OCI-LY1 (cell line): ENCODE measurements around the gene PXDN.

ENCODE experiments used
- H2AFZ ChIP-seq: fragments of 200-600 bp; sonication (generic), shearing (Covaris generic); 2 replicates; pipeline ENCODE4 v1.6.0; 2014; ENCODE audit warnings: antibody characterized with exemption, mild to moderate bottlenecking, low read length
- H3F3A ChIP-seq: fragments of 200-600 bp; sonication (generic), shearing (Covaris generic); 2 replicates; pipeline ENCODE4 v1.6.0; 2014; ENCODE audit warnings: mild to moderate bottlenecking, antibody characterized with exemption, low read length, moderate library complexity; ENCODE audit not compliant: insufficient read depth
- H3K27ac ChIP-seq: fragments of 200-600 bp; sonication (generic); 2 replicates; pipeline ENCODE4 v1.5.1; 2014; ENCODE audit warnings: low read length, mixed run types, mild to moderate bottlenecking, low read depth; ENCODE audit not compliant: poor library complexity, severe bottlenecking
- H3K27me3 ChIP-seq: fragments of 200-600 bp; sonication (generic); 2 replicates; pipeline ENCODE4 v1.6.0; 2014; ENCODE audit warnings: antibody characterized with exemption, mild to moderate bottlenecking, low read length, moderate library complexity; ENCODE audit not compliant: insufficient read depth
- H3K36me3 ChIP-seq: fragments of 200-600 bp; sonication (generic); 2 replicates; pipeline ENCODE4 v1.6.1; 2014; ENCODE audit warnings: mild to moderate bottlenecking, antibody characterized with exemption, low read length, moderate library complexity, mixed read lengths; ENCODE audit not compliant: insufficient read depth
- H3K4me1 ChIP-seq: fragments of 200-600 bp; sonication (generic); 2 replicates; pipeline ENCODE4 v1.5.1; 2014; ENCODE audit warnings: mild to moderate bottlenecking, low read length, moderate library complexity; ENCODE audit not compliant: insufficient read depth, severe bottlenecking
- H3K4me2 ChIP-seq: fragments of 200-600 bp; sonication (generic), shearing (Covaris generic); 2 replicates; pipeline ENCODE4 v1.6.1; 2014; ENCODE audit warnings: low read length
- H3K4me3 ChIP-seq: fragments of 200-600 bp; sonication (generic); 2 replicates; pipeline ENCODE4 v1.5.1; 2014; ENCODE audit warnings: low read length, low read depth, mild to moderate bottlenecking, mixed read lengths; ENCODE audit not compliant: poor library complexity, severe bottlenecking
- H3K79me2 ChIP-seq: fragments of 200-600 bp; shearing (Covaris generic); 2 replicates; pipeline ENCODE4 v1.6.1; 2016; ENCODE audit warnings: mixed run types, low read length, mixed read lengths; ENCODE audit not compliant: insufficient read depth
- H3K9ac ChIP-seq: fragments of 200-600 bp; sonication (generic), shearing (Covaris generic); 2 replicates; pipeline ENCODE4 v1.6.1; 2014; ENCODE audit warnings: mild to moderate bottlenecking, low read length, mixed read lengths
- H3K9me2 ChIP-seq: fragments of 200-600 bp; sonication (generic), shearing (Covaris generic); 2 replicates; pipeline ENCODE4 v1.6.1; 2014; ENCODE audit warnings: low read depth, mild to moderate bottlenecking, low read length, mixed read lengths
- H3K9me3 ChIP-seq: fragments of 200-600 bp; shearing (Covaris generic); 2 replicates; pipeline ENCODE4 v1.6.1; 2014; ENCODE audit warnings: low read length, mixed read lengths
- H4K20me1 ChIP-seq: fragments of 200-600 bp; sonication (generic), shearing (Covaris generic); 2 replicates; pipeline ENCODE4 v1.6.0; 2016; ENCODE audit warnings: mild to moderate bottlenecking, low read length; ENCODE audit not compliant: insufficient read depth
- EZH2 ChIP-seq: fragments of 200-600 bp; sonication (generic), shearing (Covaris generic); IDR thresholded peaks from 2 replicates; pipeline ENCODE4 v1.8.0; 2017; ENCODE audit warnings: borderline replicate concordance, mixed run types, mild to moderate bottlenecking, antibody characterized with exemption, low read length, moderate library complexity, mixed read lengths
- TF ChIP-seq, protein P1 (sequence below): fragments of 200-600 bp; sonication (generic), shearing (Covaris generic); IDR thresholded peaks from 2 replicates; pipeline ENCODE4 v1.5.1; 2017; ENCODE audit warnings: mild to moderate bottlenecking, antibody characterized with exemption, low read length, moderate library complexity, mixed read lengths

Gene PXDN

DNA sequence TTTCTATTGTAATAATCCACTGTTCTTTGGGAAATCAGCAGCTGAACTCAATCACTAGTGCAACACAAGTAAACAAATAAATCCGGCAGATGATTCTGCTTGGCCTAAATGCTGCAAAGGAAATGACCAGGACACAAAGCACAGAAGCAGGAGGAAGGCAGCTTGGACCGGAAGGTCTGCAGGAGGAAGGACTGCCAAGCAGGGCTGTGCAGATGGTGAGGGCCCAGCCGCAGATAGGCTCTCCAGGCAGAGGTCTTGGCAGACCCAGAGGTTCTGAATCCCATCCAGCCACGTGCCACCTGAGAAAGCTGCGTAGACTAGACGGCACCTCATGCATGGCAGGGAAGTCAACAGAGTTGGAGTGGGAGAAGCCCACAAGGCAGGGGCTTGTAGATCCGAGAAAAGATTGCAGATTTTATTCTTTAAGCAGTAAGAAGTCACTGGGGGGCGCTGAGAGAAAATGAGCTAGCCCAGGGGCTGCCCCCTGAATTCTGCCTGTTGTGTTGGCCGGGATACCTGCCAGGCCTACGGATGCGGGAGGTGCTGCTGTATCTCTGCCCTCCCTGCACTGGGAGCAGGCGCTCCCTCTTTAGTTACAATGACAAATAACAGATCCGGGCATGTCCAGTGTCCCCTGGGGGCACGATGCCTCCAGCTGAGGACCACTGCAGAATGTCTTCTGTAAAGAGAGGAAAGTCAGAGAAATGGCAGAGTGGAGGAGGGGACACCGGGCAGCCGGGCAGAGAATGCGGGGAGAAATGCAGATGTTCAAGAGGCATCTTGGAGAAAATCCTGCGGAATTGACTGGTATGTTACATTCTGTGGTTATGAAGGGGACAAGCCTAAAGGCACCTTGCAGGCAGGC lies 153.5 kb downstream of the PXDN start:
- Histone ChIP-seq H3K9me2 (no peaks in the 10 kb centered on the region), H4K20me1 (no peaks in the 10 kb centered on the region), H3K9me3 (no peaks in the 10 kb centered on the region), H3K4me1 (no peaks in the 10 kb centered on the region), H3K9ac (no peak overlapping the region), H2AFZ (no peak overlapping the region), H3F3A (no peaks in the 10 kb centered on the region), H3K79me2 (no peaks in the 10 kb centered on the region), H3K4me3 (no peak overlapping the region), H3K27ac (no peak overlapping the region), H3K36me3 (no peaks in the 10 kb centered on the region), H3K27me3 (no peaks in the 10 kb centered on the region), H3K4me2 (no peak overlapping the region)
- no peak for TF ChIP-seq EZH2
- TF ChIP-seq, protein P1, sequence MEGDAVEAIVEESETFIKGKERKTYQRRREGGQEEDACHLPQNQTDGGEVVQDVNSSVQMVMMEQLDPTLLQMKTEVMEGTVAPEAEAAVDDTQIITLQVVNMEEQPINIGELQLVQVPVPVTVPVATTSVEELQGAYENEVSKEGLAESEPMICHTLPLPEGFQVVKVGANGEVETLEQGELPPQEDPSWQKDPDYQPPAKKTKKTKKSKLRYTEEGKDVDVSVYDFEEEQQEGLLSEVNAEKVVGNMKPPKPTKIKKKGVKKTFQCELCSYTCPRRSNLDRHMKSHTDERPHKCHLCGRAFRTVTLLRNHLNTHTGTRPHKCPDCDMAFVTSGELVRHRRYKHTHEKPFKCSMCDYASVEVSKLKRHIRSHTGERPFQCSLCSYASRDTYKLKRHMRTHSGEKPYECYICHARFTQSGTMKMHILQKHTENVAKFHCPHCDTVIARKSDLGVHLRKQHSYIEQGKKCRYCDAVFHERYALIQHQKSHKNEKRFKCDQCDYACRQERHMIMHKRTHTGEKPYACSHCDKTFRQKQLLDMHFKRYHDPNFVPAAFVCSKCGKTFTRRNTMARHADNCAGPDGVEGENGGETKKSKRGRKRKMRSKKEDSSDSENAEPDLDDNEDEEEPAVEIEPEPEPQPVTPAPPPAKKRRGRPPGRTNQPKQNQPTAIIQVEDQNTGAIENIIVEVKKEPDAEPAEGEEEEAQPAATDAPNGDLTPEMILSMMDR, result no peak

DNA sequence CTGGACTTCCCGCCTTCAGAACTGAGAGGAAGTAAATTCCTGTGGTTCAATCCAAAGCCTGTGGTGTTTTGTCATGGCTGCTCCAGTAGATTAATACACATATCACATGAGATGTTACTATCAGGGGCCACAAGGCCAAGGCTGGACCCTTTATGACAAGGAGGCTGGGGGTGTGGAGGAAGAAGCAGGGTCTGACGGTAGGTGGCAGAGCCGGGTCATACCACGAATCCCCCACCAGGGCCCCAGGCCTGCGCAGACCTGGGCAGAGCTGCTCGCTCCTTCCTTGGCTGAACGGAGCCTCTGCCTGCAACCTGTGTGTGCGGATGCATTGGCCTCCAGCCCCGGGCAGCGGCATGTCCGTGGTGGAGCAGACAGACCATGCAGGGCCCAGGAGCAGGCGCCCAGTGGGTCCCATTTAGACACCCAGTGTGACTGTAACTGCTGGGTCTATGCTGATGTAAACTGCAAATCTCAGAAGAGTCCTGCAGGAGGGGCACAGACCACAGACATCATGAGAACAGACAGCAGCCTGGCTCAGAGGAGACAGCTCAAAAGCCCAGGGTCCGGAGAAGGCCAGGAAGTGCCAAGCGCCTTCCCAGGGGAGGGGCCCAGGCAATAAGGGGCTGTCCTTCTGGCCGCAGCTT lies 155.2 kb downstream of the PXDN start:
- no peak overlapping the region for H3K27ac ChIP-seq
- no peaks in the 10 kb centered on the region for H3K9me2 ChIP-seq
- H4K20me1 ChIP-seq, result no peaks in the 10 kb centered on the region
- H3F3A ChIP-seq, result no peaks in the 10 kb centered on the region
- no peak overlapping the region for H3K4me3 ChIP-seq
- no peak overlapping the region for H3K4me2 ChIP-seq
- H3K4me1 ChIP-seq, result no peaks in the 10 kb centered on the region
- no peak overlapping the region for H2AFZ ChIP-seq
- H3K36me3 ChIP-seq, result no peaks in the 10 kb centered on the region
- no peak overlapping the region for H3K9ac ChIP-seq
- no peaks in the 10 kb centered on the region for H3K9me3 ChIP-seq
- H3K79me2 ChIP-seq, result no peaks in the 10 kb centered on the region
- TF ChIP-seq, protein P1, result 0 out of 2 replicates have a peak, but pooled peaks have one; percentile 21
- no peak for TF ChIP-seq EZH2
- H3K27me3 ChIP-seq, result no peaks in the 10 kb centered on the region

DNA sequence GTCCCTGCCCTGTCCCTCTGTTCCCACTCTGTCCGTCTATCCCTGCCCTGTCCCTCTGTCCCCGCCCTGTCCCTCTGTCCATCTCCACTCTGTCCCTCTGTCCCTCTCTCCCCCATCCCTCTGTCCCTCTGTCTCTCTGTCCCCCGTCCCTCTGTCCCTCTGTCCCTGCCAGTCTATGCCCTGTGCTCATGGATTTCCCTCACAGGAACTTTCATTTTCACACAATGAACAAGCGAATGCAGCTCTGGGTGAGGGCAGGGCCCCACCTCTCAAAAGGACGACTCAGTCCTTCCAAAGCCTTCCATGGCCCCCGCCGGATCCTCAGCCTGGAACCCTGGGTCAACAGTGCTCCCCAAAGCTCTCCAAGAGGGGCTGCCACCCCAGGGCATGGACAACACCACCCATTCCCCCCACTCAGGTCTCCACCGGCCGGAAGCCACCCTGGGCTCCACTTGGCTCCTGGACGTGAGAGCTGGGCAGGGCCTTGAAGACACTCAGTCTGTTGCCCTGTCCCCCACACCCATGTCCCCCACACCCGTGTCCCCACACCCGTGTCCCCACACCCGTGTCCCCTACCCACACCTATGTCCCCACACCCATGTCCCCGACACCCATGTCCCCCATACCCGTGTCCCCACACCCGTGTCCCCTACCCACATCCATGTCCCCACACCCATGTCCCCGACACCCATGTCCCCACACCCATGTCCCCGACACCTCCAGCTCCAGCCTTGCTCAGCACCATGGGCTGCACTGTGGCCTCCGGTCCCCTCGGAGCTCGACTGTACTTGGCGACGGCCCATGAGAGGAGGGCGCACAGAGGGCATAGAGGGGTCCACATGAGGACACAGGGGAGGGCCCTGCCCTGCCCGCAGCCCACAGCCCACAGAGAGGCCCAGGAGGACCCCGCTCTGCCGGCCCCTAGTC lies 156.0 kb downstream of the PXDN start:
- TF ChIP-seq EZH2, result no peak
- TF ChIP-seq, protein P1, result no peak
- no peaks in the 10 kb centered on the region for H3F3A ChIP-seq
- H3K9me3 ChIP-seq, result no peaks in the 10 kb centered on the region
- H3K36me3 ChIP-seq, result no peaks in the 10 kb centered on the region
- no peak overlapping the region for H3K4me2 ChIP-seq
- H3K27ac ChIP-seq, result no peak overlapping the region
- H4K20me1 ChIP-seq, result no peaks in the 10 kb centered on the region
- no peaks in the 10 kb centered on the region for H3K4me1 ChIP-seq
- no peaks in the 10 kb centered on the region for H3K79me2 ChIP-seq
- H3K9ac ChIP-seq, result no peak overlapping the region
- H3K4me3 ChIP-seq, result no peak overlapping the region
- no peak overlapping the region for H2AFZ ChIP-seq
- no peaks in the 10 kb centered on the region for H3K9me2 ChIP-seq
- no peaks in the 10 kb centered on the region for H3K27me3 ChIP-seq
